GM23338 (cell line): ENCODE data around the gene ALPI. TPM values are rescaled to one million over a fixed set of nuclear protein-coding genes. Genes with fewer than 3 reads are reported as not detected.

Experiments used
- ATAC-seq: fragments of 200-7000 bp; cut with Tn5 transposase; 3 replicates; pipeline ENCODE4 v1.9.1; 2020
- DNase-seq: peaks from one replicate; pipeline ENCODE4 v3.0.0-alpha.2; 2015; ENCODE audit warnings: low spot score
- H2AFZ ChIP-seq: fragments of 200-600 bp; sonication (generic); 2 replicates; pipeline ENCODE4 v1.8.0; 2016; ENCODE audit warnings: antibody characterized with exemption, mild to moderate bottlenecking, moderate library complexity
- H3F3A ChIP-seq: fragments of 200-600 bp; sonication (generic); replicated peaks from 2 replicates; pipeline ENCODE4 v1.8.0; 2017; ENCODE audit warnings: antibody characterized with exemption, mixed run types, low read depth
- H3K27ac ChIP-seq: fragments of 200-600 bp; sonication (generic); 2 replicates; pipeline ENCODE4 v1.6.1; 2016; ENCODE audit warnings: low read depth
- H3K27me3 ChIP-seq: fragments of 200-600 bp; sonication (generic); 2 replicates; pipeline ENCODE4 v1.8.0; 2016; ENCODE audit warnings: mild to moderate bottlenecking, mixed run types, moderate library complexity; ENCODE audit not compliant: insufficient read depth
- H3K36me3 ChIP-seq: fragments of 200-600 bp; sonication (generic); 2 replicates; pipeline ENCODE4 v1.8.0; 2016; ENCODE audit warnings: mild to moderate bottlenecking; ENCODE audit not compliant: insufficient read depth
- H3K4me1 ChIP-seq: fragments of 200-600 bp; sonication (generic); 2 replicates; pipeline ENCODE4 v1.8.0; 2016; ENCODE audit warnings: mild to moderate bottlenecking, moderate library complexity; ENCODE audit not compliant: insufficient read depth
- H3K4me2 ChIP-seq: fragments of 200-600 bp; sonication (generic); 2 replicates; pipeline ENCODE4 v1.7.1; 2017; ENCODE audit warnings: mixed run types
- H3K4me3 ChIP-seq: fragments of 200-600 bp; sonication (generic); 2 replicates; pipeline ENCODE4 v1.6.1; 2016; ENCODE audit warnings: mixed run types
- H3K79me2 ChIP-seq: fragments of 200-600 bp; sonication (generic); replicated peaks from 2 replicates; pipeline ENCODE4 v1.8.0; 2017; ENCODE audit warnings: mild to moderate bottlenecking; ENCODE audit not compliant: insufficient read depth
- H3K9me2 ChIP-seq: fragments of 200-600 bp; sonication (generic); 2 replicates; pipeline ENCODE4 v1.8.0; 2017; ENCODE audit not compliant: insufficient read depth
- H4K20me1 ChIP-seq: fragments of 200-600 bp; sonication (generic); replicated peaks from 2 replicates; pipeline ENCODE4 v1.8.0; 2017; ENCODE audit warnings: mild to moderate bottlenecking; ENCODE audit not compliant: insufficient read depth
- H3K27ac Mint-ChIP-seq: 2 replicates; pipeline ENCODE4 v1.8.0; 2020; ENCODE audit warnings: inconsistent platforms, mild to moderate bottlenecking, moderate library complexity, mixed read lengths
- H3K27me3 Mint-ChIP-seq: 3 replicates; pipeline ENCODE4 v1.8.0; 2022; ENCODE audit warnings: low read depth, mild to moderate bottlenecking, moderate library complexity, mixed read lengths, inconsistent platforms; ENCODE audit not compliant: insufficient read depth, poor library complexity
- H3K36me3 Mint-ChIP-seq: 3 replicates; pipeline ENCODE4 v1.8.0; 2021; ENCODE audit warnings: low read depth, mild to moderate bottlenecking, inconsistent platforms, moderate library complexity, mixed read lengths
- H3K4me1 Mint-ChIP-seq: 3 replicates; pipeline ENCODE4 v1.8.0; 2020; ENCODE audit warnings: mild to moderate bottlenecking, inconsistent platforms, mixed read lengths
- H3K4me3 Mint-ChIP-seq: 3 replicates; pipeline ENCODE4 v1.8.0; 2021; ENCODE audit warnings: moderate library complexity, mild to moderate bottlenecking, inconsistent platforms, mixed read lengths
- H3K9me3 Mint-ChIP-seq: 3 replicates; pipeline ENCODE4 v1.8.0; 2020; ENCODE audit warnings: moderate library complexity, mild to moderate bottlenecking, inconsistent platforms, mixed read lengths
- JUNB ChIP-seq: IDR thresholded peaks from one replicate; pipeline ENCODE4 v1.6.1; 2016; ENCODE audit warnings: antibody characterized with exemption; ENCODE audit not compliant: unreplicated experiment
- STAT1 ChIP-seq: IDR thresholded peaks from one replicate; pipeline ENCODE4 v1.6.1; 2016; ENCODE audit warnings: antibody characterized with exemption; ENCODE audit not compliant: unreplicated experiment
- ZNF114 ChIP-seq: fragments of 250-450 bp; sonication (Bioruptor Pico); IDR thresholded peaks from 2 replicates; pipeline ENCODE4 v1.5.0; 2020; ENCODE audit warnings: mild to moderate bottlenecking, moderate library complexity
- ZNF331 ChIP-seq: fragments of 250-450 bp; sonication (Bioruptor Pico); IDR thresholded peaks from 2 replicates; pipeline ENCODE4 v1.5.0; 2020; ENCODE audit warnings: low read depth, mild to moderate bottlenecking, moderate library complexity
- ZNF462 ChIP-seq: fragments of 250-450 bp; sonication (Bioruptor Pico); IDR thresholded peaks from 2 replicates; pipeline ENCODE4 v1.5.0; 2020; ENCODE audit warnings: mild to moderate bottlenecking, moderate library complexity
- polyA plus RNA-seq: library from polyadenylated mRNA; unstranded; fragments of >200 nt; fragmentation: Nextera tagmentation; extraction: Ambion mirVana; gene quantifications from 2 replicates; pipeline ENCODE4 v1.2.1, GENCODE V29; 2016
- total RNA-seq: library from RNA; depleted of rRNA; stranded (reverse); fragments of >200 nt; shearing (Covaris generic); gene quantifications from 2 replicates; pipeline ENCODE4 v1.2.3, GENCODE V29; 2014
- TF ChIP-seq, protein P1 (sequence below), 2 experiments: fragments of 200-600 bp in 1 of 2; sonication (generic) in 1 of 2; conservative IDR thresholded peaks; 2 replicates each; pipeline versions ENCODE4 v1.5.1 to v1.6.1; 2016 to 2017; ENCODE audit warnings: antibody characterized with exemption in 2 of 2, low read depth in 2 of 2, mild to moderate bottlenecking in 2 of 2, moderate library complexity in 1 of 2
- TF ChIP-seq, protein P2 (sequence below): IDR thresholded peaks from one replicate; pipeline ENCODE4 v1.6.1; 2018; ENCODE audit warnings: antibody characterized with exemption; ENCODE audit not compliant: unreplicated experiment

Gene ALPI
- total and polyA plus RNA-seq, 2 experiments from 2014 or later = not detected

DNA sequence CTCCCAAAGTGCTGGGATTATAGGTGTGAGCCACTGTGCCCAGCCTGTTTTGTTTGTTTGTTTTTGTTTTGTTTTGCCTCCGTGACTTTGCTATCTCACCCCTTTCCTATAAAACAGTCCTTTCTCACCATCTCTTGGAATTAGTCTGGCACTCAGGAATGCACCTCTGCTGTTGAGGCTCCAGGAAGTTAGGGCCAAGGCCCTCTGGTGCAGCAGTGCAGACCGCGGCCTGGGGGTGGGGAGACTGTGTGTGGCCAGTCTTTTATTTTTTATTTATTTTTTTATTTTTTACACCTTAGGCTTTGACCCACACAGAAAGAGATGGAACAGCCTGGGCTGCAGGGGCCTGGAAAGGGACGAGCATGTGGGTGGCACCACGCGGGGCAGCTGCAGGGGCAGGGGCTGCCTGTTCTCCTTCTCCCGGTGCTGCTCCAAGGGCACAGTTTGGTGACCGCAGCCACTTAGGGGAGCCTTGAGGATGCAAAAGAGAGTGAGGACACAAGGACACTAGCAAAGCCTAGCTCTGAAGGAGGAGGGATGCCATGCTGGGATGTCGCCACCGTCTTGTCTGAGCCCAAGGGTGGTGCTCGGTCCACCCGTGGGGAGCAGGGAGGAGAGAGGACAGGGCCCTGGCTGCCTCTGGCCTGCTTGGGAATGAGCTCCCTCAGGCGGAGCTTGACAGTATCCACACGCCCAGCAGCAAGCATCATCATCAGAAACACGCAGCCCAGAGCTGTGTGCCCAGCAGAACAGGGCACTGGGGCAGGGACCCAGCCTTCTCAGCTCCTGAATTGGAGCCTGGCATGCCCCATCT is 19.4 kb upstream of the ALPI start:
- DNase-seq = no peak
- no peaks in the 10 kb centered on the region for H3K36me3 Mint-ChIP-seq

More for the DNA sequence above, 19.4 kb upstream of the ALPI start:
- Histone ChIP-seq H3F3A (no peaks in the 10 kb centered on the region), H3K27ac (no peak overlapping the region), H3K4me1 (no peaks in the 10 kb centered on the region), H3K36me3 (no peaks in the 10 kb centered on the region), H2AFZ (no peak overlapping the region), H3K27me3 (no peaks in the 10 kb centered on the region), H4K20me1 (no peaks in the 10 kb centered on the region), H3K79me2 (no peaks in the 10 kb centered on the region), H3K4me3 (no peak overlapping the region), H3K9me2 (no peaks in the 10 kb centered on the region), H3K4me2 (no peak overlapping the region)
- no peak overlapping the region for H3K4me3 Mint-ChIP-seq
- TF ChIP-seq, protein P1, sequence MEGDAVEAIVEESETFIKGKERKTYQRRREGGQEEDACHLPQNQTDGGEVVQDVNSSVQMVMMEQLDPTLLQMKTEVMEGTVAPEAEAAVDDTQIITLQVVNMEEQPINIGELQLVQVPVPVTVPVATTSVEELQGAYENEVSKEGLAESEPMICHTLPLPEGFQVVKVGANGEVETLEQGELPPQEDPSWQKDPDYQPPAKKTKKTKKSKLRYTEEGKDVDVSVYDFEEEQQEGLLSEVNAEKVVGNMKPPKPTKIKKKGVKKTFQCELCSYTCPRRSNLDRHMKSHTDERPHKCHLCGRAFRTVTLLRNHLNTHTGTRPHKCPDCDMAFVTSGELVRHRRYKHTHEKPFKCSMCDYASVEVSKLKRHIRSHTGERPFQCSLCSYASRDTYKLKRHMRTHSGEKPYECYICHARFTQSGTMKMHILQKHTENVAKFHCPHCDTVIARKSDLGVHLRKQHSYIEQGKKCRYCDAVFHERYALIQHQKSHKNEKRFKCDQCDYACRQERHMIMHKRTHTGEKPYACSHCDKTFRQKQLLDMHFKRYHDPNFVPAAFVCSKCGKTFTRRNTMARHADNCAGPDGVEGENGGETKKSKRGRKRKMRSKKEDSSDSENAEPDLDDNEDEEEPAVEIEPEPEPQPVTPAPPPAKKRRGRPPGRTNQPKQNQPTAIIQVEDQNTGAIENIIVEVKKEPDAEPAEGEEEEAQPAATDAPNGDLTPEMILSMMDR (conservative IDR thresholded peaks at IDR 0.05; ENCODE audit: low read depth in 2 of 2) = peak in 1 of 2 experiments; percentile 57; a peak in 2 of 4 replicates
- TF ChIP-seq ZNF462 (CRISPR knock-in tag) (no peak), ZNF331 (CRISPR knock-in tag) (no peak), STAT1 (no peak), JUNB (no peak), ZNF114 (CRISPR knock-in tag) (no peak)
- TF ChIP-seq, protein P2, sequence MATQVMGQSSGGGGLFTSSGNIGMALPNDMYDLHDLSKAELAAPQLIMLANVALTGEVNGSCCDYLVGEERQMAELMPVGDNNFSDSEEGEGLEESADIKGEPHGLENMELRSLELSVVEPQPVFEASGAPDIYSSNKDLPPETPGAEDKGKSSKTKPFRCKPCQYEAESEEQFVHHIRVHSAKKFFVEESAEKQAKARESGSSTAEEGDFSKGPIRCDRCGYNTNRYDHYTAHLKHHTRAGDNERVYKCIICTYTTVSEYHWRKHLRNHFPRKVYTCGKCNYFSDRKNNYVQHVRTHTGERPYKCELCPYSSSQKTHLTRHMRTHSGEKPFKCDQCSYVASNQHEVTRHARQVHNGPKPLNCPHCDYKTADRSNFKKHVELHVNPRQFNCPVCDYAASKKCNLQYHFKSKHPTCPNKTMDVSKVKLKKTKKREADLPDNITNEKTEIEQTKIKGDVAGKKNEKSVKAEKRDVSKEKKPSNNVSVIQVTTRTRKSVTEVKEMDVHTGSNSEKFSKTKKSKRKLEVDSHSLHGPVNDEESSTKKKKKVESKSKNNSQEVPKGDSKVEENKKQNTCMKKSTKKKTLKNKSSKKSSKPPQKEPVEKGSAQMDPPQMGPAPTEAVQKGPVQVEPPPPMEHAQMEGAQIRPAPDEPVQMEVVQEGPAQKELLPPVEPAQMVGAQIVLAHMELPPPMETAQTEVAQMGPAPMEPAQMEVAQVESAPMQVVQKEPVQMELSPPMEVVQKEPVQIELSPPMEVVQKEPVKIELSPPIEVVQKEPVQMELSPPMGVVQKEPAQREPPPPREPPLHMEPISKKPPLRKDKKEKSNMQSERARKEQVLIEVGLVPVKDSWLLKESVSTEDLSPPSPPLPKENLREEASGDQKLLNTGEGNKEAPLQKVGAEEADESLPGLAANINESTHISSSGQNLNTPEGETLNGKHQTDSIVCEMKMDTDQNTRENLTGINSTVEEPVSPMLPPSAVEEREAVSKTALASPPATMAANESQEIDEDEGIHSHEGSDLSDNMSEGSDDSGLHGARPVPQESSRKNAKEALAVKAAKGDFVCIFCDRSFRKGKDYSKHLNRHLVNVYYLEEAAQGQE = no peak
- H3K4me1 Mint-ChIP-seq = peaks cover 6% of the 10 kb centered on the region; the same call in 2 of the 3 replicates
- peaks cover 13% of the 10 kb centered on the region for H3K27me3 Mint-ChIP-seq
- no peaks in the 10 kb centered on the region for H3K9me3 Mint-ChIP-seq
- ATAC-seq = peak; percentile 2; the same call in 1 of the 3 replicates
- H3K27ac Mint-ChIP-seq = no peak overlapping the region
